Measurements from ENCODE around the gene MXRA7. TPM values are rescaled to one million over a fixed set of nuclear protein-coding genes. Genes with fewer than 3 reads are reported as not detected.
"Not testable (repeated sequence)": the region's sequence is repeated elsewhere in the genome, so short reads cannot be mapped to it uniquely, and the experiment has no call there.

MXRA7 gene
- total RNA-seq, 2 experiments from 2014 or later, result 1.6 to 4.9 TPM

GRCh38 chr17:76700270-76700616, 10.5 kb downstream of the MXRA7 start:
- Histone ChIP-seq H3K79me2 (ENCODE audit: insufficient read depth, low read depth, low read length) (no peaks in the 10 kb centered on the region), H4K20me1 (ENCODE audit: insufficient read depth, low read length) (no peaks in the 10 kb centered on the region), H3K9me3 (ENCODE audit: low read length) (no peaks in the 10 kb centered on the region), H3K9me2 (ENCODE audit: insufficient read depth, low read length) (no peaks in the 10 kb centered on the region), H3K27ac (ENCODE audit: low read depth, low read length, poor library complexity, severe bottlenecking) (no peak overlapping the region), H3K4me2 (ENCODE audit: low read length) (no peak overlapping the region), H3K36me3 (ENCODE audit: insufficient read depth, low read length) (no peaks in the 10 kb centered on the region), H2AFZ (ENCODE audit: low read length) (no peak overlapping the region), H3K4me3 (ENCODE audit: low read depth, low read length, poor library complexity, severe bottlenecking) (no peak overlapping the region), H3K4me1 (ENCODE audit: insufficient read depth, low read length, poor library complexity, severe bottlenecking) (peaks cover 14% of the 10 kb centered on the region)
- intact Hi-C loops (cut with micrococcal nuclease; ENCODE audit: unreplicated experiment), result no loop called here
- ChIA-PET CTCF (ENCODE audit: unreplicated experiment) (no interaction called here), POLR2A (no interaction called here)
- no peak for TF ChIP-seq EZH2phosphoT487 (IDR thresholded peaks at IDR 0.05; ENCODE audit: borderline replicate concordance, low read depth, low read length)
- TF ChIP-seq, protein P1, sequence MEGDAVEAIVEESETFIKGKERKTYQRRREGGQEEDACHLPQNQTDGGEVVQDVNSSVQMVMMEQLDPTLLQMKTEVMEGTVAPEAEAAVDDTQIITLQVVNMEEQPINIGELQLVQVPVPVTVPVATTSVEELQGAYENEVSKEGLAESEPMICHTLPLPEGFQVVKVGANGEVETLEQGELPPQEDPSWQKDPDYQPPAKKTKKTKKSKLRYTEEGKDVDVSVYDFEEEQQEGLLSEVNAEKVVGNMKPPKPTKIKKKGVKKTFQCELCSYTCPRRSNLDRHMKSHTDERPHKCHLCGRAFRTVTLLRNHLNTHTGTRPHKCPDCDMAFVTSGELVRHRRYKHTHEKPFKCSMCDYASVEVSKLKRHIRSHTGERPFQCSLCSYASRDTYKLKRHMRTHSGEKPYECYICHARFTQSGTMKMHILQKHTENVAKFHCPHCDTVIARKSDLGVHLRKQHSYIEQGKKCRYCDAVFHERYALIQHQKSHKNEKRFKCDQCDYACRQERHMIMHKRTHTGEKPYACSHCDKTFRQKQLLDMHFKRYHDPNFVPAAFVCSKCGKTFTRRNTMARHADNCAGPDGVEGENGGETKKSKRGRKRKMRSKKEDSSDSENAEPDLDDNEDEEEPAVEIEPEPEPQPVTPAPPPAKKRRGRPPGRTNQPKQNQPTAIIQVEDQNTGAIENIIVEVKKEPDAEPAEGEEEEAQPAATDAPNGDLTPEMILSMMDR (conservative IDR thresholded peaks at IDR 0.05; ENCODE audit: low read length), result no peak
- DNase-seq (ENCODE audit: low spot score), result no peak
- no TSS peak for BruUV-seq (replicated peaks)

- not testable (repeated sequence) for H3K4me2 ChIP-seq (ENCODE audit: low read length)
Observed at GRCh38 chr17:76698466-76698977, 12.2 kb downstream of the MXRA7 start.

DNA sequence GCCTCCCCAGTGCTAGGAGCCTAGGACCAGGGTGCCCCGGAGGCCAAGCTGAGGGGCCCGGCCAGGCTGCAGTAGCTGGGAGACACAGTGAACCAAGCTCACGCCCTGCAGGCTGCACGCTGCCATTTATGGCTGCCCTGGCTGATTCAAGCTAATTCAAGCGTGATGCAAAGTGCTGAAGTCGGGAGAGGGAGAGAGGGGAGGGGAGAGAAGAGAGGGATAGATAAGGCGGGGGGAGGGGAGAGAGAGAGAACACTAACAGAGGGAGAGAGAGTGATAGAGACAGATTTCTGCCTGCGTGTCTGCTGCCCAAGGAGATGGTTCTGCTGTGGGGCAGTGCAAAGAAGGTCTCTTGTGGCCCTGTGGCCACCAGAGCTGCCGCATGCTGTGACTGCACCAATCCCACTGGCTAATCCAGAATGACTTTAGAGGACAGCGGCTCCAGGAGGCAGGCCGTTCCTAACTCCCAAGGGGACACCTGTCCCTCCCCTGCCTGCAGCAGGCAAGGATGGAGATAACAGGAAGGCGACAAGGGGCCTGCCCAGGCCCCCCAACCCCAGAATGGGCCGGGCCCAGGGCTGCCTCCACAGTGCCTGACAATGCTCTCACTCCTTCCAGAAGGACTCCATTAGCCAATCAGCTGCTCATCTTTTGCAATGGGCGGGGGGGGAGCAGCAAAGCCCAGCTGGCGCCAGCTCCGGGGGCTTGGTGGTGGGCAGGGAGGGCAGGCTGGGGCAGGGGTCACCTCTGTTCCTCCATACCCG, 12.9 kb downstream of the MXRA7 start:
- H3K9me2 ChIP-seq (ENCODE audit: insufficient read depth, low read length), result no peaks in the 10 kb centered on the region
- CTCF ChIA-PET (ENCODE audit: unreplicated experiment), result no interaction called here
- no peaks in the 10 kb centered on the region for H3K9me3 ChIP-seq (ENCODE audit: low read length)
- no peak overlapping the region for H2AFZ ChIP-seq (ENCODE audit: low read length)
- no peaks in the 10 kb centered on the region for H4K20me1 ChIP-seq (ENCODE audit: insufficient read depth, low read length)
- DNase-seq (ENCODE audit: low spot score), result no peak
- no peaks in the 10 kb centered on the region for H3K36me3 ChIP-seq (ENCODE audit: insufficient read depth, low read length)
- H3K4me2 ChIP-seq (ENCODE audit: low read length), result no peak overlapping the region
- H3K4me1 ChIP-seq (ENCODE audit: insufficient read depth, low read length, poor library complexity, severe bottlenecking), result peaks cover 14% of the 10 kb centered on the region
- H3K27ac ChIP-seq (ENCODE audit: low read depth, low read length, poor library complexity, severe bottlenecking), result no peak overlapping the region
- TF ChIP-seq EZH2phosphoT487 (IDR thresholded peaks at IDR 0.05; ENCODE audit: borderline replicate concordance, low read depth, low read length), result no peak
- TF ChIP-seq, protein P1 (conservative IDR thresholded peaks at IDR 0.05; ENCODE audit: low read length), result no peak
- H3K79me2 ChIP-seq (ENCODE audit: insufficient read depth, low read depth, low read length), result no peaks in the 10 kb centered on the region
- POLR2A ChIA-PET, result interaction anchor here (0.6 kb wide), 2 partner anchors 24 to 225 kb away, joined by 3 read pairs; no protein-coding TSS in a partner anchor
- BruUV-seq (replicated peaks), result no TSS peak
- no peak overlapping the region for H3K4me3 ChIP-seq (ENCODE audit: low read depth, low read length, poor library complexity, severe bottlenecking)
- intact Hi-C loops (cut with micrococcal nuclease; ENCODE audit: unreplicated experiment), result no loop called here

More at GRCh38 chr17:76698466-76698977, 12.2 kb downstream of the MXRA7 start:
- H3K9me3 ChIP-seq (ENCODE audit: low read length); H2AFZ ChIP-seq (ENCODE audit: low read length); H4K20me1 ChIP-seq (ENCODE audit: insufficient read depth, low read length); CTCF ChIA-PET (ENCODE audit: unreplicated experiment); H3K79me2 ChIP-seq (ENCODE audit: insufficient read depth, low read depth, low read length); intact Hi-C loops (cut with micrococcal nuclease; ENCODE audit: unreplicated experiment); DNase-seq (ENCODE audit: low spot score); H3K27ac ChIP-seq (ENCODE audit: low read depth, low read length, poor library complexity, severe bottlenecking); H3K4me3 ChIP-seq (ENCODE audit: low read depth, low read length, poor library complexity, severe bottlenecking); H3K9me2 ChIP-seq (ENCODE audit: insufficient read depth, low read length); H3K36me3 ChIP-seq (ENCODE audit: insufficient read depth, low read length); BruUV-seq (replicated peaks): not testable (repeated sequence)
- POLR2A ChIA-PET, result interaction anchor here (0.6 kb wide), 1 partner anchor 225 kb away, joined by 3 read pairs; no protein-coding TSS in a partner anchor
- peaks cover 14% of the 10 kb centered on the region for H3K4me1 ChIP-seq (ENCODE audit: insufficient read depth, low read length, poor library complexity, severe bottlenecking)

Measured in OCI-LY7 (cell line).